ENCODE data around the gene SRGAP2C.
"Not testable (repeated sequence)": the region's sequence is repeated elsewhere in the genome, so short reads cannot be mapped to it uniquely, and the experiment has no call there.

SRGAP2C gene

GRCh38 chr1:121433517-121433916 is 248.7 kb downstream of the SRGAP2C start:
- DNase-seq: not testable (repeated sequence)

GRCh38 chr1:121438862-121439261 is 254.1 kb downstream of the SRGAP2C start:
- DNase-seq: not testable (repeated sequence)

GRCh38 chr1:121440993-121441392 is 256.2 kb downstream of the SRGAP2C start:
- DNase-seq: no peak

Data from activated T-cell treated with anti-CD3 and anti-CD28 coated beads for 4 hours (primary cell).